Measurements from ENCODE around the gene SNX9. TPM values are rescaled to one million over a fixed set of nuclear protein-coding genes. Genes with fewer than 3 reads are reported as not detected.

Gene SNX9
- total RNA-seq, 2 donors from 2014 or later = 53.6 to 75.4 TPM

GRCh38 chr6:157980288-157981131 is 157.5 kb downstream of the SNX9 start:
- DNase-seq = no peak
- intact Hi-C loops (cut with DNase I, micrococcal nuclease) = loop anchor here in 1 of 2 donors (10.0 kb wide), 1 partner anchor 94 kb away; no protein-coding TSS in a partner anchor

GRCh38 chr6:157981132-157981394 is 158.0 kb downstream of the SNX9 start:
- DNase-seq = peak in 1 of 2 donors; percentile 57
- intact Hi-C loops (cut with DNase I, micrococcal nuclease) = loop anchor here in 1 of 2 donors (10.0 kb wide), 1 partner anchor 94 kb away; no protein-coding TSS in a partner anchor

More at GRCh38 chr6:157980288-157981131, 157.5 kb downstream of the SNX9 start:
- peak; percentile 38 for ATAC-seq

GRCh38 chr6:157981395-157982101 is 158.5 kb downstream of the SNX9 start, which contains the start of gene SYNJ2:
Gene SYNJ2, plus strand, starts transcription at chr6:157981863. Its CDS starts 99 bp downstream, at chr6:157981962.
- DNase-seq (peak; percentile 88 to 89), ATAC-seq (peak; percentile 88)
- intact Hi-C loops (cut with DNase I, micrococcal nuclease) = loop anchor here in 1 of 2 donors (10.0 kb wide), 1 partner anchor 93 kb away; no protein-coding TSS in a partner anchor

More at GRCh38 chr6:157981132-157981394, 158.0 kb downstream of the SNX9 start:
- ATAC-seq = peak; percentile 7

GRCh38 chr6:157982102-157982562 is 159.1 kb downstream of the SNX9 start:
- ATAC-seq (peak; percentile 55), DNase-seq (peak; percentile 69 to 72)
- intact Hi-C loops (cut with DNase I, micrococcal nuclease) = loop anchor here in 1 of 2 donors (10.0 kb wide), 1 partner anchor 93 kb away; no protein-coding TSS in a partner anchor

- DNase-seq (peak in 1 of 2 donors; percentile 56), ATAC-seq (peak; percentile 16)
- intact Hi-C loops (cut with DNase I, micrococcal nuclease) = loop anchor here in 1 of 2 donors (10.0 kb wide), 1 partner anchor 92 kb away; no protein-coding TSS in a partner anchor
These were observed 159.7 kb downstream of the SNX9 start for GRCh38 chr6:157982563-157983405.

- no peak for ATAC-seq
- intact Hi-C loops (cut with DNase I, micrococcal nuclease) = loop anchor here in 1 of 2 donors (10.0 kb wide), 1 partner anchor 91 kb away; no protein-coding TSS in a partner anchor
- no peak for DNase-seq
These were observed 160.5 kb downstream of the SNX9 start for GRCh38 chr6:157983406-157984119.

GRCh38 chr6:157984128-157984527 is 161.1 kb downstream of the SNX9 start:
- intact Hi-C loops (cut with DNase I, micrococcal nuclease) = loop anchor here in 1 of 2 donors (10.0 kb wide), 1 partner anchor 91 kb away; no protein-coding TSS in a partner anchor
- no peak for ATAC-seq
- no peak for DNase-seq

- ATAC-seq (no peak), DNase-seq (peak in 1 of 2 donors; percentile 14)
- intact Hi-C loops (cut with DNase I, micrococcal nuclease) = loop anchor here in 1 of 2 donors (10.0 kb wide), 1 partner anchor 90 kb away; no protein-coding TSS in a partner anchor
These were observed 161.7 kb downstream of the SNX9 start for GRCh38 chr6:157984686-157985225.

GRCh38 chr6:157985378-157986155 is 162.5 kb downstream of the SNX9 start:
- ATAC-seq (no peak), DNase-seq (peak; percentile 40 to 48)
- intact Hi-C loops (cut with DNase I, micrococcal nuclease) = loop anchor here in 1 of 2 donors (10.0 kb wide), 1 partner anchor 89 kb away; no protein-coding TSS in a partner anchor

- no peak for DNase-seq
- intact Hi-C loops (cut with DNase I, micrococcal nuclease) = loop anchor here in 1 of 2 donors (10.0 kb wide), 1 partner anchor 87 kb away; no protein-coding TSS in a partner anchor
- ATAC-seq = no peak
These were observed 165.0 kb downstream of the SNX9 start for GRCh38 chr6:157987788-157988699.

- ATAC-seq (no peak), DNase-seq (no peak)
- intact Hi-C loops (cut with DNase I, micrococcal nuclease) = loop anchor here in 1 of 2 donors (10.0 kb wide), 1 partner anchor 86 kb away; no protein-coding TSS in a partner anchor
These were observed 165.6 kb downstream of the SNX9 start for GRCh38 chr6:157988700-157989063.

GRCh38 chr6:157989541-157990289 is 166.7 kb downstream of the SNX9 start:
- ATAC-seq = peak; percentile 87
- intact Hi-C loops (cut with DNase I, micrococcal nuclease) = loop anchor here in 1 of 2 donors (10.0 kb wide), 1 partner anchor 85 kb away; no protein-coding TSS in a partner anchor
- peak; percentile 86 to 92 for DNase-seq

GRCh38 chr6:157990321-157991066 is 167.4 kb downstream of the SNX9 start:
- DNase-seq (no peak), ATAC-seq (no peak)
- intact Hi-C loops (cut with DNase I, micrococcal nuclease) = no loop called here

GRCh38 chr6:157991067-157991432 is 168.0 kb downstream of the SNX9 start:
- no peak for ATAC-seq
- intact Hi-C loops (cut with DNase I, micrococcal nuclease) = no loop called here
- no peak for DNase-seq
